NB4 (cell line): ENCODE results near the gene FCN2.

Experiments used
- CTCF ChIP-seq: IDR thresholded peaks from one replicate; pipeline ENCODE4 v1.5.1; 2012; ENCODE audit warnings: low read depth, low read length
- MAX ChIP-seq: IDR thresholded peaks from 2 replicates; pipeline ENCODE4 v1.6.1; 2011; ENCODE audit warnings: low read depth, low read length
- POLR2A ChIP-seq: IDR thresholded peaks from 2 replicates; pipeline ENCODE4 v1.6.1; 2011; ENCODE audit warnings: mild to moderate bottlenecking; ENCODE audit not compliant: insufficient read length; ENCODE audit errors: extremely low read depth

- no peak for TF ChIP-seq CTCF
- no peak for TF ChIP-seq POLR2A
- no peak for TF ChIP-seq MAX
Measured at GRCh38 chr9:134909511-134910481, 29.2 kb downstream of the FCN2 start.
